HepG2 (cell line): ENCODE results near the gene RAB30. TPM values are rescaled to one million over a fixed set of nuclear protein-coding genes. Genes with fewer than 3 reads are reported as not detected.

Experiments used
- ATF6 ChIP-seq: sonication (generic); formaldehyde crosslinking; conservative IDR thresholded peaks from 2 replicates; pipeline ENCODE4 v1.4.0; 2020; ENCODE audit warnings: missing genetic modification reagents
- CHD2 ChIP-seq: IDR thresholded peaks from 2 replicates; pipeline ENCODE4 v1.6.1; 2011; ENCODE audit warnings: low read depth, low read length, improper control_type of control experiment
- CREB3 ChIP-seq: sonication (generic); formaldehyde crosslinking; IDR thresholded peaks from 2 replicates; pipeline ENCODE4 v1.5.0; 2020; ENCODE audit warnings: missing genetic modification reagents
- FOSL2 ChIP-seq: sonication (generic); formaldehyde crosslinking; IDR thresholded peaks from 2 replicates; pipeline ENCODE4 v1.4.0; 2020; ENCODE audit warnings: missing genetic modification reagents
- HMG20B ChIP-seq: conservative IDR thresholded peaks from 2 replicates; pipeline ENCODE4 v1.6.1; 2016; ENCODE audit warnings: missing genetic modification reagents, missing compliant biosample characterization
- LCORL ChIP-seq, 2 experiments: fragments of 450-650 bp in 1 of 2; sonication (generic) in 1 of 2; formaldehyde crosslinking in 1 of 2; IDR thresholded peaks; 2 replicates each; pipeline versions ENCODE4 v1.5.0 to v1.6.1; 2017 to 2020; ENCODE audit warnings: antibody characterized with exemption in 1 of 2, missing genetic modification reagents in 1 of 2
- MAFG ChIP-seq: sonication (generic); formaldehyde crosslinking; IDR thresholded peaks from 2 replicates; pipeline ENCODE4 v1.5.1; 2020; ENCODE audit warnings: mild to moderate bottlenecking, missing genetic modification reagents
- PAX8 ChIP-seq: sonication (generic); formaldehyde crosslinking; IDR thresholded peaks from 2 replicates; pipeline ENCODE4 v1.8.0; 2022; ENCODE audit warnings: mild to moderate bottlenecking, missing genetic modification reagents, borderline replicate concordance
- PPARG ChIP-seq: conservative IDR thresholded peaks from 2 replicates; pipeline ENCODE4 v1.6.1; 2016; ENCODE audit warnings: missing biosample characterization, missing genetic modification reagents
- RAD21 ChIP-seq: fragments of 450-650 bp; formaldehyde crosslinking; IDR thresholded peaks from 2 replicates; pipeline ENCODE4 v1.5.0; 2020; ENCODE audit warnings: mild to moderate bottlenecking
- REPIN1 ChIP-seq: sonication (generic); formaldehyde crosslinking; IDR thresholded peaks from 2 replicates; pipeline ENCODE4 v1.8.0; 2022; ENCODE audit warnings: missing genetic modification reagents, low read depth, mild to moderate bottlenecking, borderline replicate concordance
- SP1 ChIP-seq, 2 experiments: fragments of 450-650 bp in 1 of 2; sonication (generic) in 1 of 2; formaldehyde crosslinking in 1 of 2; IDR thresholded peaks; 2 replicates each; pipeline versions ENCODE4 v1.4.0 to v1.6.1; 2016 to 2020; ENCODE audit warnings: missing genetic modification reagents in 1 of 2
- THRA ChIP-seq: sonication (generic); formaldehyde crosslinking; IDR thresholded peaks from 2 replicates; pipeline ENCODE4 v1.4.0; 2020; ENCODE audit warnings: missing genetic modification reagents, borderline replicate concordance
- TIGD3 ChIP-seq: sonication (generic); formaldehyde crosslinking; IDR thresholded peaks from 2 replicates; pipeline ENCODE4 v1.5.1; 2020; ENCODE audit warnings: mild to moderate bottlenecking, missing genetic modification reagents, borderline replicate concordance
- ZBTB39 ChIP-seq: sonication (generic); formaldehyde crosslinking; IDR thresholded peaks from 2 replicates; pipeline ENCODE4 v1.5.0; 2020; ENCODE audit warnings: missing genetic modification reagents
- ZNF234 ChIP-seq: sonication (generic); formaldehyde crosslinking; conservative IDR thresholded peaks from 2 replicates; pipeline ENCODE4 v1.5.1; 2020; ENCODE audit warnings: mild to moderate bottlenecking, missing genetic modification reagents
- ZNF484 ChIP-seq: sonication (generic); formaldehyde crosslinking; IDR thresholded peaks from 2 replicates; pipeline ENCODE4 v1.5.1; 2020; ENCODE audit warnings: mild to moderate bottlenecking, low read depth, missing genetic modification reagents, borderline replicate concordance
- ZNF564 ChIP-seq: sonication (generic); formaldehyde crosslinking; IDR thresholded peaks from 2 replicates; pipeline ENCODE4 v1.8.1; 2023; ENCODE audit warnings: mild to moderate bottlenecking, missing genetic modification reagents
- ZNF772 ChIP-seq: sonication (generic); formaldehyde crosslinking; IDR thresholded peaks from 2 replicates; pipeline ENCODE4 v1.5.0; 2020; ENCODE audit warnings: mild to moderate bottlenecking, missing genetic modification reagents
- ZNF878 ChIP-seq: sonication (generic); formaldehyde crosslinking; IDR thresholded peaks from 2 replicates; pipeline ENCODE4 v1.8.1; 2023; ENCODE audit warnings: mild to moderate bottlenecking, missing genetic modification reagents, moderate library complexity
- polyA plus RNA-seq, 8 experiments: library from polyadenylated mRNA; depleted of rRNA in 3 of 8; stranded (reverse) in 7 of 8; unstranded in 1 of 8; fragments of >200 nt; fragmentation: Illumina TruSeq in 4 of 8; extraction: Trizol in 4 of 8; gene quantifications; 2 replicates each; pipeline versions ENCODE4 v1.2.1 to v1.2.3, GENCODE V29; 2011 to 2016; ENCODE audit warnings: low read depth in 4 of 8, missing spikeins in 1 of 8, mixed read lengths in 1 of 8; ENCODE audit not compliant: insufficient read depth in 1 of 8
- total RNA-seq, 5 experiments: library from RNA; depleted of rRNA; stranded (reverse); fragments of >200 nt; fragmentation: Illumina TruSeq; extraction: Trizol; gene quantifications; 2 replicates each; pipeline ENCODE4 v1.2.3, GENCODE V29; 2016; ENCODE audit warnings: low read depth in 1 of 5
- TF ChIP-seq, protein P1 (sequence below): sonication (generic); formaldehyde crosslinking; IDR thresholded peaks from 2 replicates; pipeline ENCODE4 v1.8.0; 2022; ENCODE audit warnings: missing genetic modification reagents, low read depth, mild to moderate bottlenecking, borderline replicate concordance
- TF ChIP-seq, protein P2 (sequence below): sonication (generic); formaldehyde crosslinking; IDR thresholded peaks from 2 replicates; pipeline ENCODE4 v1.4.0; 2020; ENCODE audit warnings: mild to moderate bottlenecking, missing genetic modification reagents

The RAB30 gene
- total and polyA plus RNA-seq, 2 of the 13 experiments (the other 11 are each of a cell fraction or from before 2014, with no cell fraction given): 3.7 to 5.0 TPM

DNA sequence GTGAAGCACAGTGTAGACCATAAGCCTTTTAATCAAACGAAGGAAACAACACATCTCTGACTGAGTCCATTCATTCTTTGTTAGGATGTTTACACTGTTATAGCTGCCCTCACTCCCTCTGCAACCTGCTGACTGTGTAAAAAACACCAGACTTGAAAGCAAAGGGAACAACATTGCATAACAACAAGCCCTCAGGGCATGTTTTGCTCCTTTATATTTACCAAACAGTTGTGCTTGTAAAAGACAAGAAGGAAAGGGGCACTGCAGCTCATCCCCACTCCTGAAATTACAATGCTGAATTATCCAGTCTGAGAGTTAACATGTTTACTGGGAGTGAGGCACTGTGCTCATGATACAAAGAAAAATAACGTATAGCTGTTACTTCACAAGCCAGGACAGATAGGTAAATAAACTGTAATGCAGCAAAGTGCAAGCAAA lies 46.4 kb downstream of the RAB30 start (continued):
- TF ChIP-seq, protein P1, sequence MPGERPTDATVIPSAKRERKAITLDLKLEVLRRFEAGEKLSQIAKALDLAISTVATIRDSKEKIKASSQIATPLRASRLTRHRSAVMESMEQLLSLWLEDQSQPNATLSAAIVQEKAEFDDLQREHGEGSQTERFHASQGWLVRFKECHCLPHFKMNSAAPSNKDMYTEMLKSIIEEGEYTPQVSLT (CRISPR knock-in tag): no peak
- no peak for TF ChIP-seq SP1 (IDR thresholded peaks at IDR 0.05)
- TF ChIP-seq SP1 (CRISPR knock-in tag; IDR thresholded peaks at IDR 0.05): no peak
- TF ChIP-seq LCORL (IDR thresholded peaks at IDR 0.05): no peak
- peak; percentile 51; the same call in 1 of the 2 replicates for TF ChIP-seq LCORL (CRISPR knock-in tag; IDR thresholded peaks at IDR 0.05)
- TF ChIP-seq CREB3 (CRISPR knock-in tag): no peak
- TF ChIP-seq PAX8: no peak
- TF ChIP-seq TIGD3: no peak
- no peak for TF ChIP-seq THRA
- TF ChIP-seq REPIN1: no peak
- TF ChIP-seq ZNF564: no peak
- no peak for TF ChIP-seq HMG20B
- peak; percentile 38; the same call in 1 of the 2 replicates for TF ChIP-seq FOSL2
- TF ChIP-seq PPARG (CRISPR knock-in tag): no peak
- TF ChIP-seq ZBTB39: no peak
- TF ChIP-seq RAD21 (CRISPR knock-in tag): no peak
- no peak for TF ChIP-seq ATF6 (CRISPR knock-in tag)
- no peak for TF ChIP-seq ZNF484 (CRISPR knock-in tag)
- TF ChIP-seq ZNF878 (CRISPR knock-in tag): peak; percentile 86; the same call in 1 of the 2 replicates
- TF ChIP-seq CHD2: no peak
- no peak for TF ChIP-seq ZNF234 (CRISPR knock-in tag)
- peak; percentile 84 for TF ChIP-seq MAFG (CRISPR knock-in tag)
- TF ChIP-seq, protein P2, sequence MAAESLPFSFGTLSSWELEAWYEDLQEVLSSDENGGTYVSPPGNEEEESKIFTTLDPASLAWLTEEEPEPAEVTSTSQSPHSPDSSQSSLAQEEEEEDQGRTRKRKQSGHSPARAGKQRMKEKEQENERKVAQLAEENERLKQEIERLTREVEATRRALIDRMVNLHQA (CRISPR knock-in tag): no peak
- 0 out of 2 replicates have a peak, but pooled peaks have one; percentile 36 for TF ChIP-seq ZNF772 (CRISPR knock-in tag)
